ENCODE results near the gene GDPGP1. TPM values are rescaled to one million over a fixed set of nuclear protein-coding genes. Genes with fewer than 3 reads are reported as not detected.

The GDPGP1 gene
- polyA plus RNA-seq, 1 donor from 2014 or later, result 4.3 TPM

- no peak overlapping the region for H3K27ac ChIP-seq (ENCODE audit: low read length)
These were observed 12.6 kb upstream of the GDPGP1 start for GRCh38 chr15:90221246-90221900.

GRCh38 chr15:90222547-90222946 is 11.5 kb upstream of the GDPGP1 start:
- H4K20me1 ChIP-seq (ENCODE audit: insufficient read depth), result no peaks in the 10 kb centered on the region
- no peaks in the 10 kb centered on the region for H3K9me2 ChIP-seq (ENCODE audit: insufficient read depth, low read length)
- H3K9me3 ChIP-seq (ENCODE audit: low read length), result no peaks in the 10 kb centered on the region
- H3F3A ChIP-seq (ENCODE audit: insufficient read depth, low read length, poor library complexity, severe bottlenecking), result no peaks in the 10 kb centered on the region
- no peak overlapping the region for H3K4me3 ChIP-seq (ENCODE audit: low read length)
- no peak overlapping the region for H3K9ac ChIP-seq (ENCODE audit: low read length)
- H3K27me3 ChIP-seq (ENCODE audit: insufficient read depth, low read depth, low read length), result no peaks in the 10 kb centered on the region
- H3K4me2 ChIP-seq (ENCODE audit: low read length), result no peak overlapping the region
- H3K27ac ChIP-seq (ENCODE audit: low read length), result no peak overlapping the region
- no peaks in the 10 kb centered on the region for H3K36me3 ChIP-seq (ENCODE audit: insufficient read depth, low read length)
- no peaks in the 10 kb centered on the region for H3K79me2 ChIP-seq (replicated peaks; ENCODE audit: insufficient read depth, low read length)
- no peak overlapping the region for H2AFZ ChIP-seq (ENCODE audit: low read depth, low read length)
- TF ChIP-seq SMC3 (conservative IDR thresholded peaks at IDR 0.05; ENCODE audit: poor library complexity) (no peak), REST (IDR thresholded peaks at IDR 0.05; ENCODE audit: borderline replicate concordance) (no peak), POLR2AphosphoS5 (IDR thresholded peaks at IDR 0.05) (no peak), TAF1 (IDR thresholded peaks at IDR 0.05; ENCODE audit: low read depth) (no peak), EP300 (conservative IDR thresholded peaks at IDR 0.05; ENCODE audit: poor library complexity, severe bottlenecking) (no peak), MXI1 (conservative IDR thresholded peaks at IDR 0.05; ENCODE audit: poor library complexity, severe bottlenecking) (no peak), EZH2 (IDR thresholded peaks at IDR 0.05; ENCODE audit: borderline replicate concordance, insufficient read depth, low read length, poor library complexity, severe bottlenecking) (no peak)

More at GRCh38 chr15:90221246-90221900, 12.6 kb upstream of the GDPGP1 start:
- TF ChIP-seq TAF1 (IDR thresholded peaks at IDR 0.05; ENCODE audit: low read depth), result no peak
- TF ChIP-seq CTCF (IDR thresholded peaks at IDR 0.05; ENCODE audit: poor library complexity, severe bottlenecking), result peak; percentile 31
- TF ChIP-seq POLR2AphosphoS5 (IDR thresholded peaks at IDR 0.05), result no peak
- no peak for TF ChIP-seq EP300 (conservative IDR thresholded peaks at IDR 0.05; ENCODE audit: poor library complexity, severe bottlenecking)
- no peak for TF ChIP-seq MXI1 (conservative IDR thresholded peaks at IDR 0.05; ENCODE audit: poor library complexity, severe bottlenecking)
- TF ChIP-seq RAD21 (conservative IDR thresholded peaks at IDR 0.05), result peak; percentile 20
- no peak for TF ChIP-seq REST (IDR thresholded peaks at IDR 0.05; ENCODE audit: borderline replicate concordance)
- TF ChIP-seq SMC3 (conservative IDR thresholded peaks at IDR 0.05; ENCODE audit: poor library complexity), result no peak
- no peak for TF ChIP-seq EZH2 (IDR thresholded peaks at IDR 0.05; ENCODE audit: borderline replicate concordance, insufficient read depth, low read length, poor library complexity, severe bottlenecking)
- Histone ChIP-seq H3K4me3 (ENCODE audit: low read length) (no peak overlapping the region), H3K79me2 (replicated peaks; ENCODE audit: insufficient read depth, low read length) (no peaks in the 10 kb centered on the region), H3K9me3 (ENCODE audit: low read length) (no peaks in the 10 kb centered on the region), H4K20me1 (ENCODE audit: insufficient read depth) (no peaks in the 10 kb centered on the region), H3K27me3 (ENCODE audit: insufficient read depth, low read depth, low read length) (no peaks in the 10 kb centered on the region), H2AFZ (ENCODE audit: low read depth, low read length) (no peak overlapping the region), H3F3A (ENCODE audit: insufficient read depth, low read length, poor library complexity, severe bottlenecking) (no peaks in the 10 kb centered on the region), H3K36me3 (ENCODE audit: insufficient read depth, low read length) (no peaks in the 10 kb centered on the region), H3K4me2 (ENCODE audit: low read length) (no peak overlapping the region), H3K9me2 (ENCODE audit: insufficient read depth, low read length) (no peaks in the 10 kb centered on the region), H3K9ac (ENCODE audit: low read length) (no peak overlapping the region)

Data from neural cell (in vitro differentiated cells).